GM10847 (cell line): Measurements from ENCODE around the gene SH3BGRL.

Experiments used
- POLR2A ChIP-seq: IDR thresholded peaks from 2 replicates; pipeline ENCODE4 v1.6.1; 2011; ENCODE audit not compliant: insufficient read length; ENCODE audit errors: extremely low read depth

SH3BGRL gene

DNA sequence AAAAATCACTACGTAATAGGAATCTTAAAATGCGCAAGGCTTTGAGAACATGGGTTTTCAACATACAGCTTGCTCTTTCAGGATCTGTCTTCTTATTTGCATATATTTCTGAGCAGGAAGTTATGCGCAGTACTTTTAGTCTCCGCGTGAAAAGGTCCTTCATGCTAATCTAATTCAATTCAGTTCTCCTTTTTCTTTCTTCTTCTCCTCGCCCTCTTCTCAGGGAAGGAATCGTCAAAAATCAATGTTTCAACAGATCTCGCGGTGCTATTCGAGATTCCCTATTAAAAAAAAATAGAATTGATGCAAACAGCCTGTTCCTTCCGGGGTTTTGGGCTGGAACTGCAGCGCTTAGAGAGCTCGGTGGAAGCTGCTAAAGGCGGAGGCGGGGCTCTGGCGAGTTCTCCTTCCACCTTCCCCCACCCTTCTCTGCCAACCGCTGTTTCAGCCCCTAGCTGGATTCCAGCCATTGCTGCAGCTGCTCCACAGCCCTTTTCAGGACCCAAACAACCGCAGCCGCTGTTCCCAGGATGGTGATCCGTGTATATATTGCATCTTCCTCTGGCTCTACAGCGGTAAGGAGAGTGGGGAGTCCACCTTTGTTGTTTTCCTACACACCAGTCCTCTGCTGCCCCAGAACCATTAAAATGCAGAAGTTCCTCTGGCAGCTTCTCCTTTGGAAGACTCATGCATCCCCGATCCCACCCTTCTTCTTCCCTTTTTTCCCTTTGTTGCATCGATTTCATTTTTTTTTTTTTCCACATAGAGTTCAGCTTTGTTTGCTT, at the start of gene SH3BGRL, which contains the start of gene HMGN5:
TSS of gene SH3BGRL (plus strand) at position 432 of the 785 bp plus-strand sequence. CDS start at position 531, 99 bp downstream.
TSS of gene HMGN5 (minus strand) at position 243 of the 785 bp plus-strand sequence. CDS start 80,364 bp downstream, outside the sequence.
- TF ChIP-seq POLR2A = peak; percentile 27

- no peak for TF ChIP-seq POLR2A
These were observed 33.5 kb upstream of the SH3BGRL start for GRCh38 chrX:81168391-81168790.

DNA sequence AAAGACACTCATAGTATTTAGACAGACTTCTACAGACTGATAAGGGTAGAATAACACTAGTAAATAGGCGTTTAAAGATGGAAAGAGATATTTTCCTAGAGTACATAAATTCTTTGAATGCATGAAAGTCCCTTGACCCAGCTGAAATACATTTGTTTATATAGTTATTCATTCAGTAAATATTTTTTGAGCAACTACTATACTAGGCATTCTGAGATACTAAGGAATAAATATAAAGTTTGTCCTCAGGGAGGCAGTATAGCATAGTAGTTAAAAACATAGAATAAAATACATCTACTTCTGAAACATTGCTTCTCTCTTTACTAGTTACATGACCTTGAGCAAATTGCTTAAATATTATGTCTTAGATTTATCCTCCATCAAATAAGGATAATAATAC, 27.6 kb upstream of the SH3BGRL start:
- TF ChIP-seq POLR2A = no peak

DNA sequence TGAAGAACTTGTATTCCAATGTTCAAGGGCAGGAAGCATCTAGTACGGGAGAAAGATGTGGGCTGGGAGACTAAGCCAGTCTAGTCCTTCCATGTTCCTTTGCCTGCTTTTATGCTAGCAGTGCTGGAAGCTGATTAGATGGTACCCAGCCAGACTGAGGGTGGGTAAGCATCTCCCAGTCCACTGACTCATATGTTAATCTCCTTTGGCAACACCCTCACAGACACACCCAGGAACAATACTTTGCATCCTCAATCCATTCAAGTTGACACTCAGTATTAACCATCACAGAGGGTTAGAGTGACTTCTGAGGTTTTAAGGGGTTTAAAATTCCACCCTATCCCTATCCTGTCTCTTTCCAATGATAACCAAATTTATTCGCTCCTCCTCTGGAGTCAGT, 6.6 kb upstream of the SH3BGRL start:
- no peak for TF ChIP-seq POLR2A

DNA sequence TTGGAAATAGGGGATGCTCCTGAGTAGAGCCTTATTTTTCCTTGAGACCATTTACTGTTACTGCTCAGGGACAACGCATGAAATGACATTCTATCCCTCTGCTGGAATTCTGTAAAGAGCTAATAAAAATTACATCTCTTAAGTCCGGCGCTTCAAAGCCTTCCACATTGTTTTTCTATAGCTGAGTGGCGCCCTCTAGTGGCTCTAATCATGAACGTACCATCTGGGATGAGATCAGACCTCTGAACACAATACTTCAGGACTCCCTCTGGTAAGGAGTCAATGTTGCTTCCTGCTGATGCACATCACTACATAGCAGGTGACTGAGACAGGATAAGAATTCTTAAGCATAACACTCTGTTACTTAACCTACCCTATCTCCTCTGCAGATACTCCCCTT, 6.2 kb upstream of the SH3BGRL start:
- TF ChIP-seq POLR2A = no peak

DNA sequence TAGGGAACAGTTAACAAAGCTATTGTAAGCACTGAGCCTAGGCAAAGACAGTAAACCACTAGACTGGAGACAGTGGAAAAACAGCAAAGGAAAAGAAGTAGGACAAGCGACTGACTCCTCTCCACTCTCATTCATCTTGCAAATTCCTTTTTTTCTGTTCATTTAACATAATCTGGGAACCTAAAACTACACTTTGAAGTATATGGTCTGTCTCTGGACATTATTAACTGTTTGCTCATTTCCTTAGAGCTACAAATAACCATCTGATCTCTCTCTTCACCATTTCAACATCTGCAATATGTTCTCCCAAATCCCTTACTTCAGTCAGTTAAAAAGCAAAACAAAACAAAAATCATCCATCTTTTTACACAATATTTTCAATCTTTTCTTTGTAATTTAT, 831 bp upstream of the SH3BGRL start:
- no peak for TF ChIP-seq POLR2A

- TF ChIP-seq POLR2A = no peak
These were observed 536 bp downstream of the SH3BGRL start for GRCh38 chrX:81202456-81202819.

DNA sequence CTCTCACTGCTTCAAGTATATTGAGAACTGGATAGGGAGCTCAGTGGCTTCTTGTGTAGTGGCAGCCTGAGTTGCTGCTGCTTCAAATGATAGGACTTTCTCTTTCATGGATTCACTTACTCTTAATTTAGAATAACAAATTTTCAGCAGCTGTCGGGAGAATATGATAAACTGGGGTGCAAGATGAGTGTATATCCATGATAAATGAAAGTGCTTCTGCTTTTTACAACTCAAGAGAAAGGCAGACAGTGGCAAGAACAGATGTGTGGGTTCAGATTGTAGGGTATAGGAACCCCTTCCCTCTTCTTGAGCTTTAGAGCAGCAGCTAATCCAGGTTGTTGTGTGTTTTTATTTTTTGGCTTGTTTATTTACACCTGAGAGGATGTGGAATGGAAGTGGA, 1.0 kb downstream of the SH3BGRL start:
- no peak for TF ChIP-seq POLR2A

- TF ChIP-seq POLR2A = no peak
These were observed 3.6 kb downstream of the SH3BGRL start for GRCh38 chrX:81205551-81205950.

GRCh38 chrX:81206476-81206875, 4.6 kb downstream of the SH3BGRL start:
- no peak for TF ChIP-seq POLR2A

DNA sequence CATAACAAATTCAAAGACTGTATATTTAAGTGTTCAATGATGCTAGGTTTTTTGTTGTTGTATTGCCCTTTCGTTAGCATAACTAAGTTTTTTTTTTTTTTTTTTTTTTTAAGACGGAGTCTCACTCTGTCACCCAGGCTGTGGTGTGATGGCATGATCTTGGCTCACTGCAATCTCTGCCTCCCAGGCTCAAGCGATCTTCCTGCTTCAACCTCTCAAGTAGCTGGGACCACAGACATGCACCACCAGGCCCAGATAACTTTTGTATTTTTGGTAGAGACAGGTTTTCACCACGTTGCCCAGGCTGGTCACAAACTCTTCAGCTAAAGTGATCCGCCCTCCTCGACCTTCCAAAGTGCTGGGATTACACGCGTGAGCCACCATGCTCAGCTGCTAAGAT, 7.0 kb downstream of the SH3BGRL start:
- no peak for TF ChIP-seq POLR2A

GRCh38 chrX:81215685-81216084, 13.8 kb downstream of the SH3BGRL start:
- TF ChIP-seq POLR2A = no peak

GRCh38 chrX:81229229-81229628, 27.3 kb downstream of the SH3BGRL start:
- no peak for TF ChIP-seq POLR2A

DNA sequence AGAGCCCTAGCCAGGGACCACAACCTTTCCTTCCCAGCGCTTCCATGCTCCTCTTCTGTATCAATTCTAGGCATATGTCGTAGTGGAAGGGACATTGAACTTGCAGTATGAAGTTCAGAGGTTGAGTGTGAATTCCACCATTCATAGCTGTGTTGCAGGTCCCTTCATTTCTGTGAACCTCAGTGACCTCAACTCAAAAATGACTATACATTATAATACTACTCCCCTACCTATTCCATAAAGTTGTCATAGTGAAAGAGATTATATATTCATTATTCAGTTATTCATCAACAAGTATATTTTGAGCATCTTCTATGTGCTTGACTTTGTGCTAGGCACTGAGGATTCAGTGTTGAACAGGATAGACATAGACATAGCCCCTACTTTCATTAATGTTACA, 28.0 kb downstream of the SH3BGRL start:
- no peak for TF ChIP-seq POLR2A

GRCh38 chrX:81231476-81231875, 29.6 kb downstream of the SH3BGRL start:
- no peak for TF ChIP-seq POLR2A

DNA sequence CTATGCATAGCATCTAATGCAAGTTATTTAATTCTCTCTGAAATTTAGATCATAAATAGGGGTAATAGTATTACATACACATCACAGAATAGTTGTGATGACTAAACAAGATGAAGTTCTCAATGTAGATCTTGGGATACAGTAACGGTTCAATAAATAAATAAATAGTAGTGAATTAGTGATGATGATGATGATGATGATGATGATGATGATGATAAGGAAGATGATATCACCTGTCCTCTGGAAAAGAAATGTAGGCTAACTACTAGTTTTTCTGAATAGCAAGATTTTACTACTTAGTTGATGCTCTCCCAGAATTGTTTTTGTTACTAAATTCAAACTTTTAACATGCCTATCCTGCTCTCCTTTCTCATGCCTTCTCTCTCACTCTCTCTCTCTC, 30.3 kb downstream of the SH3BGRL start:
- no peak for TF ChIP-seq POLR2A

GRCh38 chrX:81237516-81237915, 35.6 kb downstream of the SH3BGRL start:
- TF ChIP-seq POLR2A = no peak

DNA sequence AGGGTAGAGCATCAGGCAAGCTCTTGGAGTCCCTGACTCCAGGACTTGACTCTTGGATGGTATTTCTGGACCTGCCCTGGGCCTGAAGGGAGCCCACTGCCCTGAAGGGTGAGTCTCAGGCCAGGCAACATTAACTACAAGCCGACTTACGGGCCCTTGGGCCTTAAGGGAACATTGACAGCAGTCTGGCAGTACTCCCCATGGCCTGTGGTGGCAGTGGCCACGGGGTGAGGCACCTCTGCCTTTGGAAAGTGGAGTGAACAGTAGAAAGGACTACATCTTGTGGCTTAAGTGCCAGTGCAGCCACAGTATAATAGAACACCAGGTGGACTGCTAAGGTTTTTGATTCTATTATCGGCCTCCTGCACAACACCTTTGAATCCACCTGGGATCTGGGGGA, 36.3 kb downstream of the SH3BGRL start:
- no peak for TF ChIP-seq POLR2A
